ENCODE data around the gene BLOC1S2. TPM values are rescaled to one million over a fixed set of nuclear protein-coding genes. Genes with fewer than 3 reads are reported as not detected.
"Not testable (repeated sequence)": the region's sequence is repeated elsewhere in the genome, so short reads cannot be mapped to it uniquely, and the experiment has no call there.

BLOC1S2 gene
- total RNA-seq, 1 donor from 2014 or later: 21.4 TPM

- Histone ChIP-seq H3K36me3 (no peaks in the 10 kb centered on the region), H3K27ac (no peak overlapping the region), H3K27me3 (no peaks in the 10 kb centered on the region), H3K4me1 (no peaks in the 10 kb centered on the region), H3K4me3 (no peak overlapping the region), H3K9me3 (no peaks in the 10 kb centered on the region)
- intact Hi-C loops (cut with DNase I): no loop called here
- TF ChIP-seq CTCF (IDR thresholded peaks at IDR 0.05): peak in 2 of 3 experiments; percentile 44 to 50
- no peak for DNase-seq (ENCODE audit: low spot score in 2 of 2)
Observed at GRCh38 chr10:100303724-100304319, 17.3 kb upstream of the BLOC1S2 start.

GRCh38 chr10:100301123-100301522, 14.6 kb upstream of the BLOC1S2 start:
- H3K9me3 ChIP-seq; H3K27ac ChIP-seq; H3K27me3 ChIP-seq; H3K36me3 ChIP-seq; H3K4me1 ChIP-seq; H3K4me3 ChIP-seq; DNase-seq (ENCODE audit: low spot score in 2 of 2); intact Hi-C loops (cut with DNase I): not testable (repeated sequence)

GRCh38 chr10:100297242-100297641, 10.8 kb upstream of the BLOC1S2 start:
- H3K27me3 ChIP-seq: no peaks in the 10 kb centered on the region
- no peaks in the 10 kb centered on the region for H3K9me3 ChIP-seq
- TF ChIP-seq CTCF (IDR thresholded peaks at IDR 0.05): no peak
- H3K4me3 ChIP-seq: no peak overlapping the region
- no peaks in the 10 kb centered on the region for H3K36me3 ChIP-seq
- DNase-seq (ENCODE audit: low spot score in 2 of 2): no peak
- intact Hi-C loops (cut with DNase I): no loop called here
- H3K27ac ChIP-seq: no peak overlapping the region
- H3K4me1 ChIP-seq: no peaks in the 10 kb centered on the region

GRCh38 chr10:100293066-100293465, 6.6 kb upstream of the BLOC1S2 start:
- Histone ChIP-seq H3K36me3 (no peaks in the 10 kb centered on the region), H3K27me3 (no peaks in the 10 kb centered on the region), H3K4me3 (no peak overlapping the region), H3K4me1 (no peaks in the 10 kb centered on the region), H3K9me3 (no peaks in the 10 kb centered on the region), H3K27ac (no peak overlapping the region)
- intact Hi-C loops (cut with DNase I): no loop called here
- no peak for TF ChIP-seq CTCF (IDR thresholded peaks at IDR 0.05)
- no peak for DNase-seq (ENCODE audit: low spot score in 2 of 2)

- H3K27ac ChIP-seq; H3K4me1 ChIP-seq; H3K9me3 ChIP-seq; intact Hi-C loops (cut with DNase I); H3K27me3 ChIP-seq; H3K36me3 ChIP-seq; H3K4me3 ChIP-seq: not testable (repeated sequence)
- DNase-seq (ENCODE audit: low spot score in 2 of 2): peak in 1 of 2 donors; percentile 34
Observed at GRCh38 chr10:100292300-100292699, 5.8 kb upstream of the BLOC1S2 start.

GRCh38 chr10:100291356-100291755, 4.9 kb upstream of the BLOC1S2 start:
- DNase-seq (ENCODE audit: low spot score in 2 of 2): no peak
- Histone ChIP-seq H3K27ac (no peak overlapping the region), H3K27me3 (no peaks in the 10 kb centered on the region), H3K9me3 (no peaks in the 10 kb centered on the region), H3K4me1 (peaks cover 0 to 3% of the 10 kb centered on the region in 2 donors), H3K4me3 (no peak overlapping the region), H3K36me3 (no peaks in the 10 kb centered on the region)
- no peak for TF ChIP-seq CTCF (IDR thresholded peaks at IDR 0.05)
- intact Hi-C loops (cut with DNase I): no loop called here

GRCh38 chr10:100289641-100290040, 3.2 kb upstream of the BLOC1S2 start:
- H3K4me1 ChIP-seq: peaks cover 0 to 14% of the 10 kb centered on the region in 2 donors
- no peak overlapping the region for H3K27ac ChIP-seq
- H3K27me3 ChIP-seq: no peaks in the 10 kb centered on the region
- H3K4me3 ChIP-seq: no peak overlapping the region
- no peak for DNase-seq (ENCODE audit: low spot score in 2 of 2)
- no peaks in the 10 kb centered on the region for H3K36me3 ChIP-seq
- no peaks in the 10 kb centered on the region for H3K9me3 ChIP-seq
- no peak for TF ChIP-seq CTCF (IDR thresholded peaks at IDR 0.05)
- intact Hi-C loops (cut with DNase I): loop anchor here (5.0 kb wide), 3 partner anchors 102 to 1833 kb away; partner anchors contain the start of genes ERLIN1, HIF1AN and LDB1
